Hepatocyte (in vitro differentiated cells): ENCODE data around the gene MOB3C.

Source experiments
- EZH2 ChIP-seq: fragments of 200-600 bp; sonication (generic); IDR thresholded peaks from 2 replicates; pipeline ENCODE4 v1.6.1; 2016; ENCODE audit warnings: antibody characterized with exemption, mild to moderate bottlenecking, borderline replicate concordance
- TF ChIP-seq, protein P1 (sequence below): fragments of 200-600 bp; sonication (generic); IDR thresholded peaks from 2 replicates; pipeline ENCODE4 v1.5.1; 2016; ENCODE audit warnings: antibody characterized with exemption, mild to moderate bottlenecking; ENCODE audit not compliant: poor library complexity

DNA sequence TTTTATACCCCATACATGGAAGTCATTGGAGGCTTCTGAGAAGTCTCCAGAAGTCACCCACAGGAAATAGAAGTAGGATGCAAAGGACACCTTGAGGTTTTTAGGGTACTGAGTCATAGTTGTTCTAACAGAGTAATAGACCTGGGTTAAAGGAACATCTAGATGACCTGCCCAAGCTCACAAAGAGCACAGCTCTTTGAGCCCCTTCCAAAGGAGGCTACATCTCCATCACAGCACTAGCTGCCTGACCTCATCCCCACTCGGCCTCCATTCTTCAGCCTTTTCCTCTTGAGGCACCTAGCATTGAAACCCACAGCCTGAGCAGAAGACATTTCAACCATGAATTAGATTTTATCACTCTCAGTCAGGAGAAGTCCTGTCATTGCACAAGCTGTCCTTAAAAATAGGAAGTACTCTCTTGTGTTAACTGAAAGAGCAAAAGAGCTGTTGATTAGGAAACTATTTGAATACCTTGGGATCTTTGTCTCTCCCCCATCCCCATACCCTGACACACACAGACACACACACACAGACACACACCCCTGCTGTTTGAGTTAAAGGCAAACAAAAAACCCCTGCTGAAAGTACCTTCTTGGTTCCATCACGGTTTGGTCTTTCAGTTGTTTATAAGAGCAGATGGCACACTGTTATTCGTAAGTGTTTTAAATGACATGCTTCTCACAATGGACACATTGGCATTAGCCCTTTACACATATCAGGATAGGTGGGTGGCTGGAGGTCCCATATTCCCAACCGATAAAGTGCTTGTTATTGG is 34.7 kb downstream of the MOB3C start:
- TF ChIP-seq, protein P1, sequence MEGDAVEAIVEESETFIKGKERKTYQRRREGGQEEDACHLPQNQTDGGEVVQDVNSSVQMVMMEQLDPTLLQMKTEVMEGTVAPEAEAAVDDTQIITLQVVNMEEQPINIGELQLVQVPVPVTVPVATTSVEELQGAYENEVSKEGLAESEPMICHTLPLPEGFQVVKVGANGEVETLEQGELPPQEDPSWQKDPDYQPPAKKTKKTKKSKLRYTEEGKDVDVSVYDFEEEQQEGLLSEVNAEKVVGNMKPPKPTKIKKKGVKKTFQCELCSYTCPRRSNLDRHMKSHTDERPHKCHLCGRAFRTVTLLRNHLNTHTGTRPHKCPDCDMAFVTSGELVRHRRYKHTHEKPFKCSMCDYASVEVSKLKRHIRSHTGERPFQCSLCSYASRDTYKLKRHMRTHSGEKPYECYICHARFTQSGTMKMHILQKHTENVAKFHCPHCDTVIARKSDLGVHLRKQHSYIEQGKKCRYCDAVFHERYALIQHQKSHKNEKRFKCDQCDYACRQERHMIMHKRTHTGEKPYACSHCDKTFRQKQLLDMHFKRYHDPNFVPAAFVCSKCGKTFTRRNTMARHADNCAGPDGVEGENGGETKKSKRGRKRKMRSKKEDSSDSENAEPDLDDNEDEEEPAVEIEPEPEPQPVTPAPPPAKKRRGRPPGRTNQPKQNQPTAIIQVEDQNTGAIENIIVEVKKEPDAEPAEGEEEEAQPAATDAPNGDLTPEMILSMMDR, result no peak
- no peak for TF ChIP-seq EZH2
